ENCODE data around the gene LCP2. TPM values are rescaled to one million over a fixed set of nuclear protein-coding genes. Genes with fewer than 3 reads are reported as not detected.

Gene LCP2
- total RNA-seq, 4 donors from 2014 or later: 4.6 to 6.5 (median 5.7) TPM

- H3K4me3 ChIP-seq (ENCODE audit: low read depth, poor library complexity, severe bottlenecking): no peak overlapping the region
- TF ChIP-seq POLR2A (IDR thresholded peaks at IDR 0.05) (no peak), CTCF (IDR thresholded peaks at IDR 0.05) (no peak)
- intact Hi-C loops (cut with DNase I; ENCODE audit: low total_unique reads): no loop called here
- no peak for DNase-seq (ENCODE audit: low spot score in 2 of 2)
- whole genome bisulfite sequencing, 2 donors: 86 to 89% methylated on average over 7 of the region's 7 CpGs
Measured at GRCh38 chr5:170269579-170269978, 28.0 kb downstream of the LCP2 start.

GRCh38 chr5:170268884-170269283, 28.7 kb downstream of the LCP2 start:
- WGBS, 2 donors: 0 to 6% methylated on average over 3 of the region's 3 CpGs
- intact Hi-C loops (cut with DNase I; ENCODE audit: low total_unique reads): no loop called here
- TF ChIP-seq POLR2A (IDR thresholded peaks at IDR 0.05) (no peak), CTCF (IDR thresholded peaks at IDR 0.05) (no peak)
- no peak overlapping the region for H3K4me3 ChIP-seq (ENCODE audit: low read depth, poor library complexity, severe bottlenecking)
- DNase-seq (ENCODE audit: low spot score in 2 of 2): no peak

- TF ChIP-seq POLR2A (IDR thresholded peaks at IDR 0.05): no peak
- WGBS, 2 donors: 41 to 44% methylated on average over 15 of the region's 15 CpGs
- intact Hi-C loops (cut with DNase I; ENCODE audit: low total_unique reads): no loop called here
- no peak overlapping the region for H3K4me3 ChIP-seq (ENCODE audit: low read depth, poor library complexity, severe bottlenecking)
- DNase-seq (ENCODE audit: low spot score in 2 of 2): no peak
Measured at GRCh38 chr5:170268153-170268689, 29.4 kb downstream of the LCP2 start.

GRCh38 chr5:170267431-170268152, 30.0 kb downstream of the LCP2 start:
- 29 to 35% methylated on average over 16 of the region's 16 CpGs for WGBS, 2 donors
- H3K4me3 ChIP-seq (ENCODE audit: low read depth, poor library complexity, severe bottlenecking): no peak overlapping the region
- peak; percentile 66 to 93 for DNase-seq (ENCODE audit: low spot score in 2 of 2)
- intact Hi-C loops (cut with DNase I; ENCODE audit: low total_unique reads): no loop called here
- TF ChIP-seq POLR2A (IDR thresholded peaks at IDR 0.05) (no peak), CTCF (IDR thresholded peaks at IDR 0.05) (peak in 1 of 3 donors; percentile 76)

- intact Hi-C loops (cut with DNase I; ENCODE audit: low total_unique reads): no loop called here
- TF ChIP-seq POLR2A (IDR thresholded peaks at IDR 0.05): no peak
- TF ChIP-seq CTCF (IDR thresholded peaks at IDR 0.05): no peak
- peak in 1 of 2 donors; percentile 51 for DNase-seq (ENCODE audit: low spot score in 2 of 2)
- WGBS, 2 donors: 46 to 52% methylated on average over 17 of the region's 17 CpGs
- no peak overlapping the region for H3K4me3 ChIP-seq (ENCODE audit: low read depth, poor library complexity, severe bottlenecking)
Measured at GRCh38 chr5:170266570-170267381, 30.8 kb downstream of the LCP2 start.

GRCh38 chr5:170265522-170265921, 32.1 kb downstream of the LCP2 start:
- no peak for TF ChIP-seq CTCF (IDR thresholded peaks at IDR 0.05)
- TF ChIP-seq POLR2A (IDR thresholded peaks at IDR 0.05): no peak
- intact Hi-C loops (cut with DNase I; ENCODE audit: low total_unique reads): no loop called here

More at GRCh38 chr5:170265522-170265921, 32.1 kb downstream of the LCP2 start:
- DNase-seq (ENCODE audit: low spot score in 2 of 2): peak in 1 of 2 donors; percentile 63
- H3K4me3 ChIP-seq (ENCODE audit: low read depth, poor library complexity, severe bottlenecking): no peak overlapping the region
- WGBS, 2 donors: 25 to 27% methylated on average over 5 of the region's 5 CpGs

Data from lower leg skin (tissue), 4 donors.